Esophagus squamous epithelium (tissue), 4 donors: ENCODE results near the gene EQTN.

Experiments
- CTCF ChIP-seq, 6 experiments: fragments of 450-650 bp in 4 of 6; fragments of 200-600 bp in 2 of 6; sonication (generic) in 2 of 6; IDR thresholded peaks; one replicate each; pipeline ENCODE4 v1.5.1; 2016 to 2019; ENCODE audit warnings: antibody characterized with exemption in 6 of 6, mild to moderate bottlenecking in 4 of 6, moderate library complexity in 4 of 6
- POLR2A ChIP-seq, 4 donors: fragments of 450-650 bp; IDR thresholded peaks; one replicate each; pipeline ENCODE4 v1.6.1; 2017; ENCODE audit warnings: antibody characterized with exemption in 4 of 4, mild to moderate bottlenecking in 4 of 4, moderate library complexity in 3 of 4

- TF ChIP-seq CTCF (IDR thresholded peaks at IDR 0.05) (no peak), POLR2A (IDR thresholded peaks at IDR 0.05) (no peak)
Observed at GRCh38 chr9:27329291-27329690, 32.3 kb upstream of the EQTN start.
